Measurements from ENCODE around the gene THAP4. TPM values are rescaled to one million over a fixed set of nuclear protein-coding genes. Genes with fewer than 3 reads are reported as not detected.

Gene THAP4
- total RNA-seq, 6 experiments from 2014 or later: 40.6 to 47.9 (median 43.0) TPM

GRCh38 chr2:241563031-241563507, 73.9 kb downstream of the THAP4 start:
- Mint-ChIP-seq H3K27ac (no peak overlapping the region), H3K4me1 (ENCODE audit: low read depth) (peaks cover 23% of the 10 kb centered on the region), H3K4me3 (no peak overlapping the region), H3K36me3 (ENCODE audit: low read depth) (no peaks in the 10 kb centered on the region), H3K9me3 (no peaks in the 10 kb centered on the region), H3K27me3 (ENCODE audit: insufficient read depth) (no peaks in the 10 kb centered on the region; the same call in 1 of the 2 replicates)
- no peak for TF ChIP-seq CTCF (IDR thresholded peaks at IDR 0.05)
- no peak for DNase-seq

- no peaks in the 10 kb centered on the region; the same call in 1 of the 2 replicates for H3K27me3 Mint-ChIP-seq (ENCODE audit: insufficient read depth)
- TF ChIP-seq CTCF (IDR thresholded peaks at IDR 0.05): no peak
- H3K4me1 Mint-ChIP-seq (ENCODE audit: low read depth): peaks cover 29% of the 10 kb centered on the region
- H3K9me3 Mint-ChIP-seq: peaks cover 4% of the 10 kb centered on the region
- no peaks in the 10 kb centered on the region for H3K36me3 Mint-ChIP-seq (ENCODE audit: low read depth)
- no peak for DNase-seq
- H3K4me3 Mint-ChIP-seq: no peak overlapping the region
- no peak overlapping the region for H3K27ac Mint-ChIP-seq
These were observed 74.6 kb downstream of the THAP4 start for GRCh38 chr2:241562269-241562891.

GRCh38 chr2:241561832-241562231, 75.1 kb downstream of the THAP4 start:
- Mint-ChIP-seq H3K4me1 (ENCODE audit: low read depth) (peaks cover 29% of the 10 kb centered on the region), H3K27ac (no peak overlapping the region), H3K9me3 (peaks cover 9% of the 10 kb centered on the region), H3K4me3 (peak overlapping the region; percentile 34; the same call in 1 of the 2 replicates), H3K27me3 (ENCODE audit: insufficient read depth) (no peaks in the 10 kb centered on the region; the same call in 1 of the 2 replicates), H3K36me3 (ENCODE audit: low read depth) (no peaks in the 10 kb centered on the region)
- DNase-seq: peak; percentile 62
- TF ChIP-seq CTCF (IDR thresholded peaks at IDR 0.05): no peak

- Mint-ChIP-seq H3K27ac (no peak overlapping the region), H3K36me3 (ENCODE audit: low read depth) (no peaks in the 10 kb centered on the region), H3K4me1 (ENCODE audit: low read depth) (peaks cover 29% of the 10 kb centered on the region), H3K27me3 (ENCODE audit: insufficient read depth) (no peaks in the 10 kb centered on the region; the same call in 1 of the 2 replicates), H3K4me3 (peak overlapping the region; percentile 90), H3K9me3 (peaks cover 15% of the 10 kb centered on the region)
- no peak for DNase-seq
- no peak for TF ChIP-seq CTCF (IDR thresholded peaks at IDR 0.05)
These were observed 76.0 kb downstream of the THAP4 start for GRCh38 chr2:241560883-241561474.

- peaks cover 19% of the 10 kb centered on the region for H3K9me3 Mint-ChIP-seq
- no peak for TF ChIP-seq CTCF (IDR thresholded peaks at IDR 0.05)
- no peaks in the 10 kb centered on the region for H3K36me3 Mint-ChIP-seq (ENCODE audit: low read depth)
- peaks cover 29% of the 10 kb centered on the region for H3K4me1 Mint-ChIP-seq (ENCODE audit: low read depth)
- peak overlapping the region; percentile 90 for H3K4me3 Mint-ChIP-seq
- H3K27ac Mint-ChIP-seq: peak overlapping the region; percentile 38
- no peaks in the 10 kb centered on the region; the same call in 1 of the 2 replicates for H3K27me3 Mint-ChIP-seq (ENCODE audit: insufficient read depth)
- no peak for DNase-seq
These were observed 76.6 kb downstream of the THAP4 start for GRCh38 chr2:241560162-241560882.
